Measurements from ENCODE around the gene PRCC.

PRCC gene

GRCh38 chr1:156839426-156840109 is 72.2 kb downstream of the PRCC start:
- DNase-seq (ENCODE audit: low read depth in 4 of 4, low spot score in 1 of 4) = no peak

GRCh38 chr1:156840186-156840897 is 73.0 kb downstream of the PRCC start:
- no peak for DNase-seq (ENCODE audit: low read depth in 4 of 4, low spot score in 1 of 4)

- DNase-seq (ENCODE audit: low read depth in 4 of 4, low spot score in 1 of 4) = no peak
Measured at GRCh38 chr1:156840898-156841279, 73.6 kb downstream of the PRCC start.

- no peak for DNase-seq (ENCODE audit: low read depth in 4 of 4, low spot score in 1 of 4)
Measured at GRCh38 chr1:156841295-156841855, 74.0 kb downstream of the PRCC start.

- DNase-seq (ENCODE audit: low read depth in 4 of 4, low spot score in 1 of 4) = no peak
Measured at GRCh38 chr1:156842618-156843300, 75.4 kb downstream of the PRCC start.

- DNase-seq (ENCODE audit: low read depth in 4 of 4, low spot score in 1 of 4) = no peak
Measured at GRCh38 chr1:156844102-156844501, 76.8 kb downstream of the PRCC start.

GRCh38 chr1:156844638-156845037 is 77.3 kb downstream of the PRCC start:
- DNase-seq (ENCODE audit: low read depth in 4 of 4, low spot score in 1 of 4) = no peak

GRCh38 chr1:156845055-156845952 is 78.0 kb downstream of the PRCC start:
- DNase-seq (ENCODE audit: low read depth in 4 of 4, low spot score in 1 of 4) = peak in 1 of 4 experiments; percentile 6

- no peak for DNase-seq (ENCODE audit: low read depth in 4 of 4, low spot score in 1 of 4)
Measured at GRCh38 chr1:156845953-156846545, 78.7 kb downstream of the PRCC start.

- no peak for DNase-seq (ENCODE audit: low read depth in 4 of 4, low spot score in 1 of 4)
Measured at GRCh38 chr1:156846643-156847042, 79.3 kb downstream of the PRCC start.

GRCh38 chr1:156847591-156848460 is 80.5 kb downstream of the PRCC start:
- no peak for DNase-seq (ENCODE audit: low read depth in 4 of 4, low spot score in 1 of 4)

GRCh38 chr1:156848461-156849150 is 81.3 kb downstream of the PRCC start:
- peak in 2 of 4 experiments; percentile 28 to 71 for DNase-seq (ENCODE audit: low read depth in 4 of 4, low spot score in 1 of 4)

GRCh38 chr1:156849151-156849496 is 81.8 kb downstream of the PRCC start:
- no peak for DNase-seq (ENCODE audit: low read depth in 4 of 4, low spot score in 1 of 4)
